Thyroid gland (tissue), 4 donors: ENCODE measurements around the gene S100A4.

ENCODE experiments used
- POLR2A ChIP-seq, 2 donors: fragments of 450-650 bp; IDR thresholded peaks; one replicate each; pipeline ENCODE4 v1.6.1; 2017; ENCODE audit warnings: antibody characterized with exemption in 2 of 2, mild to moderate bottlenecking in 2 of 2, moderate library complexity in 1 of 2
- TF ChIP-seq, protein P1 (sequence below), 6 experiments: fragments of 200-600 bp in 3 of 6; fragments of 450-650 bp in 3 of 6; sonication (generic) in 3 of 6; IDR thresholded peaks; one replicate each; pipeline ENCODE4 v1.5.1; 2016 to 2019; ENCODE audit warnings: antibody characterized with exemption in 6 of 6, mild to moderate bottlenecking in 2 of 6, inconsistent platforms in 1 of 6, moderate library complexity in 1 of 6

GRCh38 chr1:153546371-153546770 is 765 bp upstream of the S100A4 start:
- TF ChIP-seq, protein P1, sequence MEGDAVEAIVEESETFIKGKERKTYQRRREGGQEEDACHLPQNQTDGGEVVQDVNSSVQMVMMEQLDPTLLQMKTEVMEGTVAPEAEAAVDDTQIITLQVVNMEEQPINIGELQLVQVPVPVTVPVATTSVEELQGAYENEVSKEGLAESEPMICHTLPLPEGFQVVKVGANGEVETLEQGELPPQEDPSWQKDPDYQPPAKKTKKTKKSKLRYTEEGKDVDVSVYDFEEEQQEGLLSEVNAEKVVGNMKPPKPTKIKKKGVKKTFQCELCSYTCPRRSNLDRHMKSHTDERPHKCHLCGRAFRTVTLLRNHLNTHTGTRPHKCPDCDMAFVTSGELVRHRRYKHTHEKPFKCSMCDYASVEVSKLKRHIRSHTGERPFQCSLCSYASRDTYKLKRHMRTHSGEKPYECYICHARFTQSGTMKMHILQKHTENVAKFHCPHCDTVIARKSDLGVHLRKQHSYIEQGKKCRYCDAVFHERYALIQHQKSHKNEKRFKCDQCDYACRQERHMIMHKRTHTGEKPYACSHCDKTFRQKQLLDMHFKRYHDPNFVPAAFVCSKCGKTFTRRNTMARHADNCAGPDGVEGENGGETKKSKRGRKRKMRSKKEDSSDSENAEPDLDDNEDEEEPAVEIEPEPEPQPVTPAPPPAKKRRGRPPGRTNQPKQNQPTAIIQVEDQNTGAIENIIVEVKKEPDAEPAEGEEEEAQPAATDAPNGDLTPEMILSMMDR (IDR thresholded peaks at IDR 0.05): no peak
- no peak for TF ChIP-seq POLR2A (IDR thresholded peaks at IDR 0.05)
